GM23338 (cell line): ENCODE results near the gene BRPF3.

ENCODE experiments used
- CREB1 ChIP-seq: fragments of 250-450 bp; sonication (Bioruptor Pico); IDR thresholded peaks from 2 replicates; pipeline ENCODE4 v1.5.0; 2020; ENCODE audit warnings: low read depth, mild to moderate bottlenecking, moderate library complexity
- CTCF ChIP-seq, 2 experiments: fragments of 200-600 bp in 1 of 2; sonication (generic) in 1 of 2; conservative IDR thresholded peaks; 2 replicates each; pipeline versions ENCODE4 v1.5.1 to v1.6.1; 2016 to 2017; ENCODE audit warnings: antibody characterized with exemption in 2 of 2, low read depth in 2 of 2, mild to moderate bottlenecking in 2 of 2, moderate library complexity in 1 of 2
- EZH2 ChIP-seq: fragments of 200-600 bp; sonication (generic); IDR thresholded peaks from one replicate; pipeline ENCODE4 v1.8.0; 2017; ENCODE audit warnings: antibody characterized with exemption, mild to moderate bottlenecking, low read depth; ENCODE audit not compliant: unreplicated experiment
- EZH2phosphoT487 ChIP-seq: fragments of 200-600 bp; sonication (generic); IDR thresholded peaks from one replicate; pipeline ENCODE4 v1.8.1; 2018; ENCODE audit warnings: antibody characterized with exemption; ENCODE audit not compliant: unreplicated experiment
- JUNB ChIP-seq: IDR thresholded peaks from one replicate; pipeline ENCODE4 v1.6.1; 2016; ENCODE audit warnings: antibody characterized with exemption; ENCODE audit not compliant: unreplicated experiment
- POLR2AphosphoS5 ChIP-seq: IDR thresholded peaks from 2 replicates; pipeline ENCODE4 v1.6.1; 2016; ENCODE audit warnings: antibody characterized with exemption, low read depth
- REST ChIP-seq: IDR thresholded peaks from one replicate; pipeline ENCODE4 v1.6.1; 2018; ENCODE audit warnings: antibody characterized with exemption; ENCODE audit not compliant: unreplicated experiment
- ZNF331 ChIP-seq: fragments of 250-450 bp; sonication (Bioruptor Pico); IDR thresholded peaks from 2 replicates; pipeline ENCODE4 v1.5.0; 2020; ENCODE audit warnings: low read depth, mild to moderate bottlenecking, moderate library complexity

- TF ChIP-seq EZH2 (no peak), CTCF (conservative IDR thresholded peaks at IDR 0.05; ENCODE audit: low read depth in 2 of 2) (no peak), EZH2phosphoT487 (no peak), REST (no peak), JUNB (no peak), ZNF331 (CRISPR knock-in tag) (no peak), POLR2AphosphoS5 (no peak), CREB1 (CRISPR knock-in tag) (no peak)
Observed at GRCh38 chr6:36276581-36277536, 80.3 kb downstream of the BRPF3 start.
